Colonic mucosa (tissue), 4 donors: ENCODE measurements around the gene DDR2. TPM values are rescaled to one million over a fixed set of nuclear protein-coding genes. Genes with fewer than 3 reads are reported as not detected.
"Not testable (repeated sequence)": the region's sequence is repeated elsewhere in the genome, so short reads cannot be mapped to it uniquely, and the experiment has no call there.

Experiments used
- DNase-seq: peaks from one replicate; pipeline ENCODE4 v3.0.0-alpha.2; 2020
- H3K27ac ChIP-seq: fragments of 200-600 bp; one replicate; pipeline ENCODE4 v1.8.0; 2021
- H3K27me3 ChIP-seq: fragments of 200-600 bp; one replicate; pipeline ENCODE4 v1.8.0; 2021
- H3K36me3 ChIP-seq: fragments of 200-600 bp; one replicate; pipeline ENCODE4 v1.8.0; 2021
- H3K4me1 ChIP-seq: fragments of 200-600 bp; one replicate; pipeline ENCODE4 v1.8.0; 2021; ENCODE audit warnings: mild to moderate bottlenecking
- H3K4me3 ChIP-seq: fragments of 200-600 bp; one replicate; pipeline ENCODE4 v1.8.0; 2021
- H3K9ac ChIP-seq, 2 donors: one replicate each; pipeline ENCODE4 v1.7.0; 2013; ENCODE audit warnings: control low read depth in 2 of 2, low read depth in 2 of 2, low read length in 2 of 2
- H3K9me3 ChIP-seq: fragments of 200-600 bp; one replicate; pipeline ENCODE4 v1.8.0; 2021
- CTCF ChIP-seq: fragments of 200-600 bp; IDR thresholded peaks from one replicate; pipeline ENCODE4 v1.8.0; 2022; ENCODE audit warnings: antibody characterized with exemption, mild to moderate bottlenecking
- intact Hi-C: fragments of 100-400 bp; cut with DNase I; formaldehyde crosslinking; loops from one replicate; pipeline ENCODE4 v1.14.1; 2022
- total RNA-seq, 2 donors: library from RNA; stranded (reverse); fragmentation: NEBNext Ultra II Directional in 1 of 2; extraction: Animal tissue kit (Norgen Biotek cat#: 25700) in 1 of 2; gene quantifications; one replicate each; pipeline ENCODE4 v1.2.1, GENCODE V29; 2021
- donor health status: healthy.
- donor health status: DM: no; HTN: no; CAD: no.
- donor health status: DM: no; HTN: no; CAD: no.

DDR2 gene
- total RNA-seq, 2 donors from 2014 or later, result 7.6 to 26.5 TPM

GRCh38 chr1:162796617-162797279 is 164.5 kb downstream of the DDR2 start:
- H3K36me3 ChIP-seq, DNase-seq, H3K4me3 ChIP-seq, H3K4me1 ChIP-seq, H3K9me3 ChIP-seq, intact Hi-C loops, H3K27me3 ChIP-seq, H3K9ac ChIP-seq, H3K27ac ChIP-seq: not testable (repeated sequence)

- H3K9me3 ChIP-seq, H3K4me1 ChIP-seq, H3K27me3 ChIP-seq, H3K4me3 ChIP-seq, H3K27ac ChIP-seq, H3K36me3 ChIP-seq, H3K9ac ChIP-seq: not testable (repeated sequence)
- peak; percentile 79 for DNase-seq
- TF ChIP-seq CTCF, result peak; percentile 39
- intact Hi-C loops, result loop anchor here (2.0 kb wide), 1 partner anchor 187 kb away; no protein-coding TSS in a partner anchor
Measured at GRCh38 chr1:162799995-162800830, 167.9 kb downstream of the DDR2 start.

- H3K9ac ChIP-seq, H3K4me1 ChIP-seq, DNase-seq, H3K27ac ChIP-seq, intact Hi-C loops, H3K36me3 ChIP-seq, H3K4me3 ChIP-seq, H3K27me3 ChIP-seq, H3K9me3 ChIP-seq: not testable (repeated sequence)
Measured at GRCh38 chr1:162807503-162807902, 175.2 kb downstream of the DDR2 start.

GRCh38 chr1:162812357-162812756 is 180.1 kb downstream of the DDR2 start:
- H3K4me3 ChIP-seq, H3K4me1 ChIP-seq, H3K27me3 ChIP-seq, intact Hi-C loops, H3K9me3 ChIP-seq, H3K9ac ChIP-seq, DNase-seq, H3K36me3 ChIP-seq, H3K27ac ChIP-seq: not testable (repeated sequence)

- H3K27ac ChIP-seq, intact Hi-C loops, H3K4me3 ChIP-seq, H3K27me3 ChIP-seq, H3K9me3 ChIP-seq, DNase-seq, H3K36me3 ChIP-seq, H3K4me1 ChIP-seq, H3K9ac ChIP-seq: not testable (repeated sequence)
Measured at GRCh38 chr1:162818136-162818535, 185.9 kb downstream of the DDR2 start.

GRCh38 chr1:162818666-162819065 is 186.4 kb downstream of the DDR2 start:
- H3K4me3 ChIP-seq, intact Hi-C loops, H3K9me3 ChIP-seq, H3K9ac ChIP-seq, H3K36me3 ChIP-seq, H3K4me1 ChIP-seq, H3K27ac ChIP-seq, DNase-seq, H3K27me3 ChIP-seq: not testable (repeated sequence)

- peaks cover 8% of the 10 kb centered on the region for H3K27me3 ChIP-seq
- intact Hi-C loops, result no loop called here
- H3K9me3 ChIP-seq, result no peaks in the 10 kb centered on the region
- no peak overlapping the region for H3K9ac ChIP-seq
- H3K27ac ChIP-seq, result no peak overlapping the region
- no peak for DNase-seq
- peak overlapping the region; percentile 17 for H3K4me3 ChIP-seq
- H3K36me3 ChIP-seq, result no peaks in the 10 kb centered on the region
- peaks cover 4% of the 10 kb centered on the region for H3K4me1 ChIP-seq
- TF ChIP-seq CTCF, result no peak
Measured at GRCh38 chr1:162822391-162823200, 190.3 kb downstream of the DDR2 start.
